CD4-positive, alpha-beta T cell (primary cell): ENCODE measurements around the gene RAET1G. TPM values are rescaled to one million over a fixed set of nuclear protein-coding genes. Genes with fewer than 3 reads are reported as not detected.
A peak's percentile ranks its signal among the peaks of the same experiment; 100 is the strongest.
"Not testable (repeated sequence)": the region's sequence is repeated elsewhere in the genome, so short reads cannot be mapped to it uniquely, and the experiment has no call there.

Source experiments
- ATAC-seq: fragments of 200-7000 bp; cut with Tn5 transposase; one replicate; pipeline ENCODE4 v1.10.0; 2022; ENCODE audit warnings: mild to moderate bottlenecking; ENCODE audit not compliant: poor library complexity
- CTCF ChIA-PET: fragments of 350-600 bp; sonication (Branson Sonifier 250); formaldehyde crosslinking; loops from one replicate; lab custom pipeline; 2021; ENCODE audit warnings: antibody characterized with exemption, inconsistent platforms; lab: Charles Lee
- POLR2A ChIA-PET: fragments of 350-600 bp; sonication (Branson Sonifier 250); formaldehyde crosslinking; loops from one replicate; lab custom pipeline; 2021; ENCODE audit warnings: antibody characterized with exemption, inconsistent platforms; lab: Charles Lee
- DNase-seq, 14 experiments: peaks; one replicate each; pipeline ENCODE4 v3.0.0-alpha.2; 2013 to 2020; ENCODE audit warnings: mixed read lengths in 2 of 14
- H3K27ac ChIP-seq, 2 donors: one replicate each; pipeline versions ENCODE4 v1.5.1 to v1.7.0; 2013; ENCODE audit warnings: low read length in 2 of 2, low read depth in 1 of 2, mild to moderate bottlenecking in 1 of 2
- H3K27me3 ChIP-seq, 2 experiments: 1 replicate in 1 of 2; 2 replicates in 1 of 2; pipeline versions ENCODE4 v1.6.1 to v1.7.0; 2013; ENCODE audit warnings: low read length in 2 of 2, control low read depth in 1 of 2, mild to moderate bottlenecking in 1 of 2, moderate library complexity in 1 of 2; ENCODE audit not compliant: insufficient read depth in 2 of 2, control insufficient read depth in 1 of 2
- H3K36me3 ChIP-seq: one replicate; pipeline ENCODE4 v1.6.1; 2013; ENCODE audit warnings: low read length, control low read depth; ENCODE audit not compliant: insufficient read depth
- H3K4me1 ChIP-seq: one replicate; pipeline ENCODE4 v1.6.1; 2013; ENCODE audit warnings: low read length, control low read depth; ENCODE audit not compliant: insufficient read depth
- H3K4me3 ChIP-seq: one replicate; pipeline ENCODE4 v1.5.1; 2013; ENCODE audit warnings: mild to moderate bottlenecking, low read length, moderate library complexity
- H3K9me3 ChIP-seq, 2 experiments: 1 replicate in 1 of 2; 2 replicates in 1 of 2; pipeline versions ENCODE4 v1.6.1 to v1.7.0; 2013; ENCODE audit warnings: low read length in 2 of 2, mild to moderate bottlenecking in 2 of 2, control low read depth in 1 of 2, moderate library complexity in 1 of 2; ENCODE audit not compliant: control insufficient read depth in 1 of 2, insufficient read depth in 1 of 2
- H3K27ac Mint-ChIP-seq: one replicate; pipeline ENCODE4 v1.8.0; 2020; ENCODE audit warnings: mixed read lengths
- H3K27me3 Mint-ChIP-seq: one replicate; pipeline ENCODE4 v1.8.0; 2021; ENCODE audit warnings: mixed read lengths
- H3K36me3 Mint-ChIP-seq: one replicate; pipeline ENCODE4 v1.8.0; 2021; ENCODE audit warnings: low read depth, mixed read lengths
- H3K4me1 Mint-ChIP-seq: one replicate; pipeline ENCODE4 v1.8.0; 2021; ENCODE audit warnings: low read depth, mixed read lengths
- H3K4me3 Mint-ChIP-seq: one replicate; pipeline ENCODE4 v1.8.0; 2020; ENCODE audit warnings: mild to moderate bottlenecking, mixed read lengths
- H3K9me3 Mint-ChIP-seq: one replicate; pipeline ENCODE4 v1.8.0; 2020; ENCODE audit warnings: mixed read lengths
- intact Hi-C, 2 experiments: fragments of 100-400 bp; cut with DNase I in 1 of 2; cut with micrococcal nuclease in 1 of 2; formaldehyde crosslinking; loops; one replicate each; pipeline versions ENCODE4 v1.15.1 to v1.9.0; 2023 to 2025; cut with DNase I, micrococcal nuclease
- total RNA-seq, 174 experiments: library from RNA in 2 of 174; stranded (reverse) in 2 of 174; gene quantifications; one replicate each; pipeline ENCODE4 v1.2.3 and lab custom pipeline; 2021 to 2026
- TF ChIP-seq, protein P1 (sequence below): fragments of 200-600 bp; IDR thresholded peaks from one replicate; pipeline ENCODE4 v1.8.0; 2022; ENCODE audit warnings: antibody characterized with exemption, mild to moderate bottlenecking

Gene RAET1G
- total RNA-seq, 2 experiments from 2014 or later: not detected

DNA sequence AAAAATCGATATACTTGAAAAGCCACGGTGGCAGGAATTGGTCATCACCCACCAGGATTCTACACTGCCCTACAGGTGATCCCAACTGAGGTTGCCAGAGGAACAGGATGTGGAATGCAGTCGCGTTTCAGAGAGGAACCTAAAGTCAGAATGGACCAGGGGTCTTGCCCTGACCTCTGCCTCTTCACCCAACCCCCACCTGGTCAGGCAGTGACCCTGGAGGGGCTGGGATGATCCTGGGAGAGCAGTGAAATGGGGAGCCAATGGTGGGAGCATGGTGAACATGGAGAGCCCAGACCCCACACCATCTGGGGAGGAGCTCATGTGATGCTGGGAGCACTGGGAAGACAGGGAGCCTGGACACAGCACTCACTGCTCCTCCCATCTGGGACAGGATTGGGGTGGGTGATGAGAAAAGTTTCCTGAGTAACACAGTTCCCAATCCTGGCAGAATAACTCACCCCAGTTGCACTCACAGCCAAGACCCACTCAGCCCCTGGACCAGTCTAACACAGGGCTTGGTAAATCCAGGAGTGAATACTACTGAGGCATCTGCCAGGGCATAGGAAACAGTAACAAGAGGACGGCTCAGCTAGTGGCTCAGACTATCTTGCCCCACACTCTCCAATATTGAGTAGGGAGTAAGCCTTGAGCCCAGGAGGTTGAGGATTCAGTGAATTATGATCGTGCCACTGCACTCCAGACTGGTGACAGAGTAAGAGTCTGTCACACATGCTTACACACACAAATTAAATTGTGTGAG is 17.2 kb upstream of the RAET1G start:
- CTCF ChIA-PET: interaction anchor here (0.6 to 1.3 kb wide), 3 partner anchors 67 to 563 kb away, joined by 3 to 4 read pairs (median 3); no protein-coding TSS in a partner anchor
- TF ChIP-seq, protein P1, sequence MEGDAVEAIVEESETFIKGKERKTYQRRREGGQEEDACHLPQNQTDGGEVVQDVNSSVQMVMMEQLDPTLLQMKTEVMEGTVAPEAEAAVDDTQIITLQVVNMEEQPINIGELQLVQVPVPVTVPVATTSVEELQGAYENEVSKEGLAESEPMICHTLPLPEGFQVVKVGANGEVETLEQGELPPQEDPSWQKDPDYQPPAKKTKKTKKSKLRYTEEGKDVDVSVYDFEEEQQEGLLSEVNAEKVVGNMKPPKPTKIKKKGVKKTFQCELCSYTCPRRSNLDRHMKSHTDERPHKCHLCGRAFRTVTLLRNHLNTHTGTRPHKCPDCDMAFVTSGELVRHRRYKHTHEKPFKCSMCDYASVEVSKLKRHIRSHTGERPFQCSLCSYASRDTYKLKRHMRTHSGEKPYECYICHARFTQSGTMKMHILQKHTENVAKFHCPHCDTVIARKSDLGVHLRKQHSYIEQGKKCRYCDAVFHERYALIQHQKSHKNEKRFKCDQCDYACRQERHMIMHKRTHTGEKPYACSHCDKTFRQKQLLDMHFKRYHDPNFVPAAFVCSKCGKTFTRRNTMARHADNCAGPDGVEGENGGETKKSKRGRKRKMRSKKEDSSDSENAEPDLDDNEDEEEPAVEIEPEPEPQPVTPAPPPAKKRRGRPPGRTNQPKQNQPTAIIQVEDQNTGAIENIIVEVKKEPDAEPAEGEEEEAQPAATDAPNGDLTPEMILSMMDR: no peak
- Histone ChIP-seq H3K27ac (no peak overlapping the region), H3K4me3 (no peak overlapping the region), H3K4me1 (peaks cover 45% of the 10 kb centered on the region), H3K27me3 (peaks cover 54 to 58% of the 10 kb centered on the region in 2 experiments), H3K9me3 (peaks cover 0 to 14% of the 10 kb centered on the region in 2 experiments), H3K36me3 (no peaks in the 10 kb centered on the region)
- POLR2A ChIA-PET: interaction anchor here (0.6 to 0.9 kb wide), 2 partner anchors 12 to 53 kb away, joined by 3 read pairs; no protein-coding TSS in a partner anchor
- H3K36me3 Mint-ChIP-seq: no peaks in the 10 kb centered on the region
- H3K27ac Mint-ChIP-seq: peak overlapping the region; percentile 87
- peaks cover 33% of the 10 kb centered on the region for H3K4me1 Mint-ChIP-seq
- H3K4me3 Mint-ChIP-seq: peak overlapping the region; percentile 81
- DNase-seq (peak in 1 of 14 experiments; percentile 15), ATAC-seq (no peak)
- H3K9me3 Mint-ChIP-seq: no peaks in the 10 kb centered on the region
- peaks cover 77% of the 10 kb centered on the region for H3K27me3 Mint-ChIP-seq
- intact Hi-C loops: loop anchor here (2.0 to 10.0 kb wide), 2 partner anchors 21 to 395 kb away; no protein-coding TSS in a partner anchor

DNA sequence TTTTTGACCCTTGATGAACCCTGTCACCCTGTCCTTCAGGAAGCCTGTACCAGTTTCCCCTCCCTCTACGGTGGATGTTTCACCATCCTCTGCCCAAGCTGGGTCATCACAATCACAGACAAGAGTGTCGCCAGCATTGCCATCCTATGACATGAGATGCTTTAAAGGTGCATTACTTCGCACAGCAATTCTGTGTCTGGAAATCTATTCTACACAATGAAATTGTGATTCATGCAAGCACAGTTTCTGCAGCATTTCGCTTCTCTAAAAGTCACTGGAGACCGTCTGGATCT is 16.4 kb upstream of the RAET1G start:
- intact Hi-C loops: loop anchor here (2.0 to 10.0 kb wide), 2 partner anchors 21 to 395 kb away; no protein-coding TSS in a partner anchor
- H3K4me1 ChIP-seq: peaks cover 45% of the 10 kb centered on the region
- H3K4me3 Mint-ChIP-seq: peak overlapping the region; percentile 81

DNA sequence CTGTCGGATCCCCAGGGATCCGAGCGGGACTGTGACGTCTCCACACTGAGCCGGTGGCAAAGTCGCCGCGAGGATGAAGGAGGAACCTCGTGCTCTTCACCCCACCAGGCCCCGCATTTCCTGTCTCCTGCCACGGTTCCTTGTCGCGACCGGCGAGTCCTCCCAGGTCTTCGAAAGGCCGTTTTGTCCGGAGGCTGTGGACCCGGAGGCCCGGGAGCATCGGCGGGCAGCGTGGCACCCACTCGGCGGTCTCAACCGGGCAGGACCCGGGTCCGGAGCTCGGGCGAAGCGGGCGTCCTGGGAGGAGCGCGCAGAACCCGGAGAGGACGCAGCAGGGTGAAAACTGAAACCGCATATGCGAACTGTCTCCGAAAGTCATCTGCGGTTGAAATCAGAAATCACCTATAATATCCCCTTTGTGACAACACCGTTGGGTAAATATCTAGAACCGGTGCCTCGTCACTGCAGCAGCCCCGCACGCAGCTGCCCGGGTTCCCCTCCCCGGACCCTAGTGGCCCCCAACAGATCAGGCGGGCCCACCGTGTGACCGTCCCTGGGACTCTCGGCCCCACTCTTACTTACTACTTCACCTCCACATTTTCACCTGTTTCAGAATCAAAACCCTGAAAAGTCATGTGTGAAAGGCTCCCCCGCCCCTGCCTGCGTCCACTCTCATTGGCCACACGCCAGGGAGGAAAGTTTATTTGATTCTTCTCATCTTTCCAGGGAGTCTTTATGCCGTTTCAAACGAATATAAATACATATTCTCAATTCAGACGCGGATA is 15.8 kb upstream of the RAET1G start:
- intact Hi-C loops: loop anchor here (2.0 to 10.0 kb wide), 2 partner anchors 22 to 396 kb away; no protein-coding TSS in a partner anchor
- Mint-ChIP-seq H3K36me3 (no peaks in the 10 kb centered on the region), H3K4me3 (peak overlapping the region; percentile 81), H3K27ac (peak overlapping the region; percentile 87), H3K27me3 (peaks cover 90% of the 10 kb centered on the region), H3K9me3 (no peaks in the 10 kb centered on the region), H3K4me1 (peaks cover 33% of the 10 kb centered on the region)
- H3K9me3 ChIP-seq: peaks cover 0 to 14% of the 10 kb centered on the region in 2 experiments
- TF ChIP-seq, protein P1: no peak
- DNase-seq (peak in 8 of 14 experiments; percentile 13 to 91 (median 48)), ATAC-seq (peak; percentile 15)
- H3K4me1 ChIP-seq: peaks cover 45% of the 10 kb centered on the region
- H3K27me3 ChIP-seq: peaks cover 62 to 71% of the 10 kb centered on the region in 2 experiments
- H3K27ac ChIP-seq: no peak overlapping the region
- CTCF ChIA-PET: interaction anchor here (0.8 to 1.0 kb wide), 2 partner anchors 23 to 78 kb away, joined by 3 read pairs; no protein-coding TSS in a partner anchor
- H3K36me3 ChIP-seq: no peaks in the 10 kb centered on the region
- peak overlapping the region; percentile 50 for H3K4me3 ChIP-seq
- POLR2A ChIA-PET: no interaction called here

More for the DNA sequence above, 16.4 kb upstream of the RAET1G start:
- TF ChIP-seq, protein P1: no peak
- H3K27me3 ChIP-seq: peaks cover 62 to 66% of the 10 kb centered on the region in 2 experiments
- Mint-ChIP-seq H3K4me1 (peaks cover 33% of the 10 kb centered on the region), H3K9me3 (no peaks in the 10 kb centered on the region), H3K36me3 (no peaks in the 10 kb centered on the region), H3K27me3 (peaks cover 85% of the 10 kb centered on the region), H3K27ac (peak overlapping the region; percentile 87)
- ATAC-seq (no peak), DNase-seq (peak in 2 of 14 experiments; percentile 44 to 51)
- CTCF ChIA-PET: interaction anchor here (1.0 kb wide), 1 partner anchor 23 kb away, joined by 3 read pairs; no protein-coding TSS in a partner anchor
- no peak overlapping the region for H3K27ac ChIP-seq
- no peaks in the 10 kb centered on the region for H3K36me3 ChIP-seq
- H3K9me3 ChIP-seq: peaks cover 0 to 14% of the 10 kb centered on the region in 2 experiments
- no peak overlapping the region for H3K4me3 ChIP-seq
- POLR2A ChIA-PET: no interaction called here

DNA sequence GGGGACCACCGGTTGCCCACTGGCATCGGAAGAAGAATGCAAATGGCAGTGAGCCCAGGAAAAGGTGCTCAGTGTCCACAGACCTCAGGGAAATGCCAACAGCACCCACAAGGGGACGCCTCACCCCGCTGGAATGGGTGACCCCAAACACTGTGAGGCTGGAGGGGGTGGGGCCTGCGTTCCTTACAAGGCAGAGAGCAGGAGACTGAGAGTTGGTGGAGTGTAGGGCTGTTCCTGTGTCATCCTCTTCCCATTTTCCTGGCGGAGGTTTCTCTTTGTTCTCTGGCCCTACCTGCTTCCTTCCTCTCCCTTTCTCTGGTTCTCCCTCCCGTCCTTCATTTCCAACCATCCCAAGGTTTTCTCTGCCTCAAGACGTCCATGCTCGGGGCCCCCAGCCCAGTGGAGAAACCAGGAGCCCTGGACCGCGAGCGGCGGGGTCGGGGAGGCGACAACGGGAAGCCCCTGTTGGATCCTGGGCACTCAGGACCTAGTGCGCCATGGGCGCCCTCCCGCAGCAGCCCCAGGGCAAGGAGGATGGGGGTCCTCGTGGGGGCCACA is 15.2 kb upstream of the RAET1G start:
- DNase-seq, H3K36me3 ChIP-seq, POLR2A ChIA-PET, H3K4me3 Mint-ChIP-seq, H3K36me3 Mint-ChIP-seq, H3K27ac ChIP-seq, H3K9me3 Mint-ChIP-seq, ATAC-seq: not testable (repeated sequence)
- CTCF ChIA-PET: interaction anchor here (0.8 kb wide), 1 partner anchor 79 kb away, joined by 3 read pairs; no protein-coding TSS in a partner anchor
- Mint-ChIP-seq H3K4me1 (peaks cover 33% of the 10 kb centered on the region), H3K27me3 (peaks cover 91% of the 10 kb centered on the region), H3K27ac (peak overlapping the region; percentile 87)
- Histone ChIP-seq H3K9me3 (peaks cover 0 to 14% of the 10 kb centered on the region in 2 experiments), H3K4me1 (peaks cover 45% of the 10 kb centered on the region), H3K4me3 (peak overlapping the region; percentile 50), H3K27me3 (peaks cover 66 to 78% of the 10 kb centered on the region in 2 experiments)
- intact Hi-C loops: loop anchor here (2.0 to 10.0 kb wide), 2 partner anchors 23 to 397 kb away; no protein-coding TSS in a partner anchor
